ENCODE data around the gene COLEC12.

DNA sequence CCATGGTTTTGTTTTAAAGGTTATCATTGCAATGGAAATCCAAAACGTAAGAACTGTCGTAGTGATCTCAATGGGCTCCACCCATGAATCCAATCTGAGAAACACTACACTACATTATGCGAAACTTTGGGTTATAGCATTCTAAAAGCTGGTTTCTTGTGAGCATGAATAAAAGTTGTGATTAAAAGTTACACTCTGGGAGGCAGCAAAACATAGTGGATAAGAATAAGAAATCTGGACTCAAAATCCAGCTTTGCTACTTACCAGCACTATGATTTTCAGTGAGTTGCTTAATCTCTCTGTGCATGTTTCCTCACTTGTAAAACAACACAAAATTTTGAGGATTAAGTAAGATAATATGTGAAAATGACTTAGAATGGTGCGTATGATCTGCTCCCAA, 207.0 kb downstream of the COLEC12 start:
- TF ChIP-seq, protein P1, sequence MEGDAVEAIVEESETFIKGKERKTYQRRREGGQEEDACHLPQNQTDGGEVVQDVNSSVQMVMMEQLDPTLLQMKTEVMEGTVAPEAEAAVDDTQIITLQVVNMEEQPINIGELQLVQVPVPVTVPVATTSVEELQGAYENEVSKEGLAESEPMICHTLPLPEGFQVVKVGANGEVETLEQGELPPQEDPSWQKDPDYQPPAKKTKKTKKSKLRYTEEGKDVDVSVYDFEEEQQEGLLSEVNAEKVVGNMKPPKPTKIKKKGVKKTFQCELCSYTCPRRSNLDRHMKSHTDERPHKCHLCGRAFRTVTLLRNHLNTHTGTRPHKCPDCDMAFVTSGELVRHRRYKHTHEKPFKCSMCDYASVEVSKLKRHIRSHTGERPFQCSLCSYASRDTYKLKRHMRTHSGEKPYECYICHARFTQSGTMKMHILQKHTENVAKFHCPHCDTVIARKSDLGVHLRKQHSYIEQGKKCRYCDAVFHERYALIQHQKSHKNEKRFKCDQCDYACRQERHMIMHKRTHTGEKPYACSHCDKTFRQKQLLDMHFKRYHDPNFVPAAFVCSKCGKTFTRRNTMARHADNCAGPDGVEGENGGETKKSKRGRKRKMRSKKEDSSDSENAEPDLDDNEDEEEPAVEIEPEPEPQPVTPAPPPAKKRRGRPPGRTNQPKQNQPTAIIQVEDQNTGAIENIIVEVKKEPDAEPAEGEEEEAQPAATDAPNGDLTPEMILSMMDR (IDR thresholded peaks at IDR 0.05) = no peak
- no peak for TF ChIP-seq POLR2A (IDR thresholded peaks at IDR 0.05)

Data from lower leg skin (tissue), 3 donors.